GM12872 (cell line): ENCODE data around the gene SDCBP2.

Experiments used
- TF ChIP-seq, protein P1 (sequence below): IDR thresholded peaks from 3 replicates; pipeline ENCODE4 v1.5.1; 2011; ENCODE audit warnings: low read depth, mild to moderate bottlenecking, low read length, moderate library complexity; ENCODE audit not compliant: insufficient read depth

Gene SDCBP2, protein sequence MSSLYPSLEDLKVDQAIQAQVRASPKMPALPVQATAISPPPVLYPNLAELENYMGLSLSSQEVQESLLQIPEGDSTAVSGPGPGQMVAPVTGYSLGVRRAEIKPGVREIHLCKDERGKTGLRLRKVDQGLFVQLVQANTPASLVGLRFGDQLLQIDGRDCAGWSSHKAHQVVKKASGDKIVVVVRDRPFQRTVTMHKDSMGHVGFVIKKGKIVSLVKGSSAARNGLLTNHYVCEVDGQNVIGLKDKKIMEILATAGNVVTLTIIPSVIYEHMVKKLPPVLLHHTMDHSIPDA

DNA sequence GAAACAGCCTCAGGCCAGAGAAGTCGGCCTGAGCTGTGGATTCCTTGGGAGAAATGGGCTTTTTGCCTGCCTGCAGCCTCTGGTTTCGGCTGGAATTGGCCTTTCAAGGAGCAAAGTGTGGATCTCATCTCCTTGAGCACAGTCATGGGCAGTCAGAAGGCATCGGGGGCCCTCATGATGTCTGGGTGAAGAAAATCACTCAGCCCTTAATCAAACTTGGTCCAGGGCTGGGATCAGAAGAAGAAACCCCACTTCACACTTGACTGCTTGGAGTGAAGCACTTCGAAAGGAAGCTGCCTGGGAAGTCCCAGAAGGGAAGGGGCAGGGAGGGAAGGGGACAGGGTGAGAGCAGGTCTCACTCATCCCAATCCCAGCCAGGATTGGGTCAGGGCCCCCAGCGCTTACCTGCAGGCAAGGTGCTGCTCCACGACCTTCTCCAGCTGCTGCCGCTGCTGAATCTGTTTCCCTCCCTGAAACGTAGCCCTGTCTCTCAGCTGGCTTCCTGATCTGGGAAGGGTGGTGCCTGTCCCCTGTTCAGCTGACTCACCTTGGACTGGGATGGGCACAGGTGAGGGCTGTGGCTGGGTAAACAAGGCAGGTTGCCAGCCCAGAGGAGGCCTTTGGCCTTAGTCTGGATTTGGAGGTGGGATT, at the start of gene SDCBP2:
SDCBP2 (minus strand) TSS at position 460 of the 651 bp plus-strand sequence. CDS start 8,723 bp downstream, outside the sequence.
- TF ChIP-seq, protein P1, sequence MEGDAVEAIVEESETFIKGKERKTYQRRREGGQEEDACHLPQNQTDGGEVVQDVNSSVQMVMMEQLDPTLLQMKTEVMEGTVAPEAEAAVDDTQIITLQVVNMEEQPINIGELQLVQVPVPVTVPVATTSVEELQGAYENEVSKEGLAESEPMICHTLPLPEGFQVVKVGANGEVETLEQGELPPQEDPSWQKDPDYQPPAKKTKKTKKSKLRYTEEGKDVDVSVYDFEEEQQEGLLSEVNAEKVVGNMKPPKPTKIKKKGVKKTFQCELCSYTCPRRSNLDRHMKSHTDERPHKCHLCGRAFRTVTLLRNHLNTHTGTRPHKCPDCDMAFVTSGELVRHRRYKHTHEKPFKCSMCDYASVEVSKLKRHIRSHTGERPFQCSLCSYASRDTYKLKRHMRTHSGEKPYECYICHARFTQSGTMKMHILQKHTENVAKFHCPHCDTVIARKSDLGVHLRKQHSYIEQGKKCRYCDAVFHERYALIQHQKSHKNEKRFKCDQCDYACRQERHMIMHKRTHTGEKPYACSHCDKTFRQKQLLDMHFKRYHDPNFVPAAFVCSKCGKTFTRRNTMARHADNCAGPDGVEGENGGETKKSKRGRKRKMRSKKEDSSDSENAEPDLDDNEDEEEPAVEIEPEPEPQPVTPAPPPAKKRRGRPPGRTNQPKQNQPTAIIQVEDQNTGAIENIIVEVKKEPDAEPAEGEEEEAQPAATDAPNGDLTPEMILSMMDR, result no peak

DNA sequence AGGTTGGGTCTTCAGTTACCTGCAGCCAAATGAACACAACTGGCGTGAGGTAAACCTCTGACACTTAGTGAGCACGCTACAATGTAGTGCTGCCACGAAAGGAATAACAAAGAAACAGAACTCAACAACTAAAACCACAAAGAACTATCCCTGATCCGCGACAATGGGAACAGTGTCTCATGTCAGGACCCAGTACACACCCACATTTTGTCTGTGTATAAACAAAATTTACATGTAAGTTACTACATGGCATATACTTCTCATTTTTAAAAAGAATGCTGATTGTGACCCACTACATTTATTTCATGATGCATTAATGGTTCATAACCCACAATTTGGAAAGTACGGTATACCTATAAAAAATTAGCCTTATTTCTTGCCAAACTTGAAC, 49.8 kb upstream of the SDCBP2 start:
- TF ChIP-seq, protein P1, result no peak

DNA sequence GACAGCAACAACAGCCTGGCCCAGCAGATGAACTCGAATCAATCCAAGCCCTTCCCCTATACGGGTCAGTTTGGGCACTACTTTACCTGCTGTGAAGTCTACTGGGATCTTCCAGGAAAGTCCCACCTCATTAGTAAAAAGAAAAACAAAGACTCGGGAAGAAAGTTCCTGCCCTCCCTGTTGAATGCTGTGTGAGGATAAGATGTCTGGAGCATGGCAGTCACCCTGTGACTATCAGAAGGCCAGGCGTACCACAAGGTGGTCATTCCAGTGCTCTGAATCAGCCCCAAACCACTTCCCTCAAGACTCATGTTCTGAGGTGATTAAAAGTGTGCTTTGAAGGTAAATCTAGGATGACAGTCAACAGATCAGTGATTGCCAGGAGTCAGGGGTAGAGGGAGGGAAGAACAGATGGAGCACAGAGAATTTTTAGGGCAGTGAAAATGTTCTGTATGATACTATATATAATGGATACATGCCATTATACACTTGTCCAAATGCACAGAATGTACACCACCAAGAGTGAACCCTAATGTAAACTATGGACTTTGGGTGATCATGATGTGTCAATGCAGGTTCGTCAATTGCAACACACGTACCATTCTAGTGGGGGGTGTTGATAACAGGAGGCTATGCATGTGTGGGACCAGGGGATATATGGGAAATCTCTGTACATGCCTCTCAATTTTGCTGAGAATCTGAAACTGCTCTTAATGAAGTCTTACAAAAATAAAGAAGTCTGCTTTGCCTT, 49.2 kb upstream of the SDCBP2 start:
- TF ChIP-seq, protein P1, result no peak

DNA sequence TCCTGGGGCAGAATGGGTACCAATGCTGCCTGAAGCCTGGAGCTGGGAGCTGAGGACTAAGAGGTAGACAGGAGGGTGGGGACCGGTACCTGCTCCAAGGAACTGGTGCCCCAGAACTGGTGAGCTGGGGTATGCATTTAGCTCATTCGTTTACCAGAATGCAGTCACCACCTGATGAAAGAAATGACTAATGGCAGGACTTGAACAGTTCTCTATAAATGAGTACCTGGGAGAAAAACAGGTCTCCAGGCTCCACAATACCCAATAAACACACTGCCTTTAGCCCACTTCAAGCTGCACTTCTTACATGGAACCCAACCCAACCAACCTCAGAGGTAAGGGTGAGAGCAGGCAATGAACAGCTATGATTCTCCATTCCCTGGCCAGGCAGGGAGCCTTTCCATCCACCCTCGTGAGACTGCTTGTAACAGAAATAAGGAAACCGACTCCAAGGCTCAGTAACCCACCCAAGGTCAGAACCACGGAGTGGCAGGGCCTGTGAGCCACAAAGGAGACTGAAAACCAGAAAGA, 48.5 kb upstream of the SDCBP2 start:
- TF ChIP-seq, protein P1, result no peak

DNA sequence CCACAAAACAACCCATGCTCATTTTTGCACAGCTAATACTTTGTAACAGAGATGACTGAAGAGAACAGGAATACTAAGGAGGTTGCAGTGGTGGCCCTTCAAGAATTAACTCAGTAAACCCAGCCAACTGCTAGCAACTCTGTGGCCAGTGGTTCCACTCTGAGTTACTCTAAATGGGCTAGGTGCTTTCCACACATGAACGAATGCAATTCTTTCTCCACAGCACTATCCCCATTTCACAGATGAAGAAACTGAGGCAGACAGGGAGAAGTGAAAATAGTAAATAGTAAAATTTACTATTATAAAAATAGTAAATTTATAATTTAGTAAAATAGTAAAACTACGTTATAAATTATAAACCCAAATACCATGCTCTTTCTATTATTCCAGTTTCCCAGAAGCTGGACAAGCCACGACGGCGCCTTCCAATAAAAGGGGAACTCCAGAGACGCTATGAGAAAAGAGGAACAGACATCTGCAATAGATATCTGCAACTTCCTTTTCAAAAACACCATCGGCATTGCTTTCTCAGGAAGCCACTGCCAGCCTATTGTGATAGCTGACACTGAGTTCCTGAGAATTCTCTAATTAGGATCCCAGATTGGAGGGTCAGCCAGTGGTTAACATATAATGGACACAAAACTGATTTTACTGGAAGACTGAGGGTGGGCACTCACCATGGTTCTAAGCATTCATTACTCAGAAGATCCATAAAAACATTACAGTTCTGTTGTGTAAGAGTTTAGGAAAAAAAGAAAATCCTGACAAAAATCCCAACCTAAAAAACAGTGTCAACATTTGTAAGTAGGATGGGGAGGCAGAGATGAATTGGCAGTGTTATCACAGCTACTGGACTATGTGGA, 47.7 kb upstream of the SDCBP2 start:
- TF ChIP-seq, protein P1, result no peak

DNA sequence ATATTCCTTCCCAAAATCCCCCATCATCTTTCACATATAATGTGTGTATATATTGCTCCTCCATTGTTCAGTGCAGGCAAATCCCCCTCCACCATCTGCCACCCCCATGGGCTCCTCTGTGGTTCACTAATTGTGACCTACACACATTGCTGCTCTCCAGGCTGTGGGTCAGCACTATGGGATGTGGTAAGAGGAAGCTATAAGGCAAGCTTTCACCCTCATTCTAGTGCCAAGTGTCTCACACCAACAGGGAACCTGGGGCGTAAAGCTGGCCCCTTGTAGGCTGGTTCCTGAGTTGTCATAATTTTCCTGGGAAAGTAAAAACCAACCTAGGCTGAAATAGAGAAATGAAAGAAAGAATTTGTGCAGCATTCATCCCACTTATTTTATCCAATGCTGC, 47.1 kb upstream of the SDCBP2 start:
- TF ChIP-seq, protein P1, result no peak
